HG03103 (cell line): Measurements from ENCODE around the gene CLASP1.
"Not testable (repeated sequence)": the region's sequence is repeated elsewhere in the genome, so short reads cannot be mapped to it uniquely, and the experiment has no call there.

ENCODE experiments used
- ATAC-seq: cut with Tn5 transposase; IDR thresholded peaks from one replicate; pipeline ENCODE4 v1.9.1; 2021; ENCODE audit warnings: low read depth; ENCODE audit not compliant: unreplicated experiment

The CLASP1 gene

GRCh38 chr2:121359716-121360565 is 289.3 kb downstream of the CLASP1 start:
- ATAC-seq, result no peak

GRCh38 chr2:121359170-121359569 is 290.1 kb downstream of the CLASP1 start:
- no peak for ATAC-seq

GRCh38 chr2:121358291-121358690 is 291.0 kb downstream of the CLASP1 start:
- no peak for ATAC-seq

- ATAC-seq, result peak; percentile 58
These were observed 293.1 kb downstream of the CLASP1 start for GRCh38 chr2:121356058-121356640.

GRCh38 chr2:121355488-121355887 is 293.8 kb downstream of the CLASP1 start:
- no peak for ATAC-seq

- ATAC-seq, result no peak
These were observed 297.5 kb downstream of the CLASP1 start for GRCh38 chr2:121351521-121352318.

- ATAC-seq, result no peak
These were observed 298.4 kb downstream of the CLASP1 start for GRCh38 chr2:121350890-121351289.

- ATAC-seq, result no peak
These were observed 298.9 kb downstream of the CLASP1 start for GRCh38 chr2:121350402-121350775.

- no peak for ATAC-seq
These were observed 299.4 kb downstream of the CLASP1 start for GRCh38 chr2:121349721-121350401.

GRCh38 chr2:121348128-121348740 is 301.0 kb downstream of the CLASP1 start:
- no peak for ATAC-seq

- ATAC-seq, result no peak
These were observed 302.4 kb downstream of the CLASP1 start for GRCh38 chr2:121346859-121347258.

GRCh38 chr2:121346407-121346806 is 302.9 kb downstream of the CLASP1 start:
- no peak for ATAC-seq

- ATAC-seq, result no peak
These were observed 303.4 kb downstream of the CLASP1 start for GRCh38 chr2:121345887-121346286.

- no peak for ATAC-seq
These were observed 304.2 kb downstream of the CLASP1 start for GRCh38 chr2:121345101-121345500.

GRCh38 chr2:121343828-121344399 is 305.3 kb downstream of the CLASP1 start:
- ATAC-seq, result not testable (repeated sequence)

- ATAC-seq, result no peak
These were observed 306.1 kb downstream of the CLASP1 start for GRCh38 chr2:121343191-121343590.

GRCh38 chr2:121342751-121343150 is 306.5 kb downstream of the CLASP1 start:
- ATAC-seq, result no peak

- no peak for ATAC-seq
These were observed 308.3 kb downstream of the CLASP1 start for GRCh38 chr2:121340926-121341325.

- ATAC-seq, result no peak
These were observed 311.0 kb downstream of the CLASP1 start for GRCh38 chr2:121338281-121338680.
